Tibial nerve (tissue), 4 donors: ENCODE results near the gene NACA2.

Experiments used
- CTCF ChIP-seq, 5 experiments: fragments of 200-600 bp in 3 of 5; fragments of 450-650 bp in 2 of 5; sonication (generic) in 3 of 5; IDR thresholded peaks; one replicate each; pipeline ENCODE4 v1.5.1; 2016 to 2019; ENCODE audit warnings: antibody characterized with exemption in 5 of 5, mild to moderate bottlenecking in 3 of 5, moderate library complexity in 2 of 5
- EP300 ChIP-seq, 2 donors: sonication (generic); formaldehyde crosslinking; IDR thresholded peaks; one replicate each; pipeline ENCODE4 v1.6.1; 2017; ENCODE audit warnings: antibody characterized with exemption in 2 of 2, mild to moderate bottlenecking in 1 of 2
- POLR2A ChIP-seq, 2 donors: fragments of 450-650 bp; IDR thresholded peaks; one replicate each; pipeline ENCODE4 v1.6.1; 2017; ENCODE audit warnings: antibody characterized with exemption in 2 of 2, mild to moderate bottlenecking in 2 of 2, moderate library complexity in 2 of 2

- no peak for TF ChIP-seq CTCF (IDR thresholded peaks at IDR 0.05)
- no peak for TF ChIP-seq EP300 (IDR thresholded peaks at IDR 0.05)
- TF ChIP-seq POLR2A (IDR thresholded peaks at IDR 0.05), result no peak
These were observed 9.2 kb downstream of the NACA2 start for GRCh38 chr17:61581611-61582349.
